ENCODE results near the gene TMCO2. TPM values are rescaled to one million over a fixed set of nuclear protein-coding genes. Genes with fewer than 3 reads are reported as not detected.

Gene TMCO2
- not detected for total RNA-seq (2021; ENCODE audit: unreplicated experiment)
- polyA plus RNA-seq (2012): not detected in 2 replicates
- Bru-seq, nascent RNA: percentile 12 among the genes with signal in this experiment
- BruChase-seq, experiment 1, labeled RNA remaining after a 6-hour chase: percentile 19 among the genes with signal in this experiment
- BruChase-seq, experiment 2, labeled RNA remaining after a 2-hour chase: percentile 12 among the genes with signal in this experiment
- long read RNA-seq: 0 reads

GRCh38 chr1:40247655-40248054 is at the start of gene TMCO2:
Gene TMCO2, plus strand, starts transcription at chr1:40247937. Its CDS starts 57 bp downstream, at chr1:40247994.
- no peak within 1 kb of the TSS for H3K27ac ChIP-seq (ENCODE audit: low read depth, low read length)
- no peaks in the 10 kb centered on the region for H3K36me3 ChIP-seq (ENCODE audit: control insufficient read depth in 1 of 2, insufficient read depth in 2 of 2, low read length in 2 of 2)
- no peaks in the 10 kb centered on the region for H3K27me3 ChIP-seq (ENCODE audit: insufficient read depth, low read length)
- intact Hi-C loops (cut with micrococcal nuclease): no loop called here
- ChIA-PET RAD21 (ENCODE audit: low non-redundant PET in 1 of 2, low total read pairs in 2 of 2, uncharacterized antibody in 2 of 2, unreplicated experiment in 2 of 2) (interaction anchor here in 1 of 2 experiments (0.6 kb wide), 1 partner anchor 10 kb away, joined by 4 read pairs; no protein-coding TSS in a partner anchor), CTCF (interaction anchor here (1.5 kb wide), 1 partner anchor 10 kb away, joined by 3 read pairs; the partner anchor contains the start of gene ZMPSTE24), POLR2A (no interaction called here)
- H3K4me3 ChIP-seq (replicated peaks in 1 of 2; ENCODE audit: low read depth in 1 of 2, low read length in 2 of 2): no peak within 1 kb of the TSS
- H3K9me3 ChIP-seq (ENCODE audit: control insufficient read depth in 1 of 2, insufficient read depth in 1 of 2, low read depth in 1 of 2, low read length in 2 of 2): no peaks in the 10 kb centered on the region
- ATAC-seq (no peak), DNase-seq (ENCODE audit: low read depth, low spot score) (no peak)
- no peaks in the 10 kb centered on the region for H3K79me2 ChIP-seq (ENCODE audit: insufficient read depth, low read length)
- TF ChIP-seq EZH2phosphoT487 (IDR thresholded peaks at IDR 0.05; ENCODE audit: borderline replicate concordance) (no peak), RAD21 (IDR thresholded peaks at IDR 0.05; ENCODE audit: low read depth) (no peak), EZH2 (IDR thresholded peaks at IDR 0.05) (no peak), ZNF274 (IDR thresholded peaks at IDR 0.05; ENCODE audit: low read depth, low read length) (no peak), CEBPB (IDR thresholded peaks at IDR 0.05; ENCODE audit: low read depth) (no peak)
- H3K4me1 ChIP-seq (ENCODE audit: control insufficient read depth in 1 of 2, insufficient read depth in 2 of 2, low read length in 2 of 2): peaks cover 3 to 23% of the 10 kb centered on the region in 2 experiments
- no peak within 1 kb of the TSS for H2AFZ ChIP-seq (ENCODE audit: low read depth, low read length, poor library complexity, severe bottlenecking)
- BruUV-seq (replicated peaks): no TSS peak
- no peak within 1 kb of the TSS for H3K4me2 ChIP-seq (ENCODE audit: low read length)
- no peak within 1 kb of the TSS for H3K9ac ChIP-seq (ENCODE audit: low read length)
- H4K20me1 ChIP-seq (ENCODE audit: insufficient read depth): no peaks in the 10 kb centered on the region
- no peaks in the 10 kb centered on the region for H3K9me2 ChIP-seq (ENCODE audit: insufficient read depth)

GRCh38 chr1:40199126-40199525 is 48.6 kb upstream of the TMCO2 start:
- Histone ChIP-seq H3K9me2 (ENCODE audit: insufficient read depth) (no peaks in the 10 kb centered on the region), H3K27ac (ENCODE audit: low read depth, low read length) (no peak overlapping the region), H3K4me2 (ENCODE audit: low read length) (no peak overlapping the region), H3K4me3 (replicated peaks in 1 of 2; ENCODE audit: low read depth in 1 of 2, low read length in 2 of 2) (no peak overlapping the region), H2AFZ (ENCODE audit: low read depth, low read length, poor library complexity, severe bottlenecking) (no peak overlapping the region), H4K20me1 (ENCODE audit: insufficient read depth) (no peaks in the 10 kb centered on the region), H3K27me3 (ENCODE audit: insufficient read depth, low read length) (no peaks in the 10 kb centered on the region), H3K79me2 (ENCODE audit: insufficient read depth, low read length) (peaks cover 11% of the 10 kb centered on the region), H3K36me3 (ENCODE audit: control insufficient read depth in 1 of 2, insufficient read depth in 2 of 2, low read length in 2 of 2) (peaks cover 6 to 12% of the 10 kb centered on the region in 2 experiments; a peak in 2 of 4 replicates), H3K4me1 (ENCODE audit: control insufficient read depth in 1 of 2, insufficient read depth in 2 of 2, low read length in 2 of 2) (no peaks in the 10 kb centered on the region), H3K9ac (ENCODE audit: low read length) (no peak overlapping the region), H3K9me3 (ENCODE audit: control insufficient read depth in 1 of 2, insufficient read depth in 1 of 2, low read depth in 1 of 2, low read length in 2 of 2) (no peaks in the 10 kb centered on the region)
- DNase-seq (ENCODE audit: low read depth, low spot score): no peak
- TF ChIP-seq ZNF274 (IDR thresholded peaks at IDR 0.05; ENCODE audit: low read depth, low read length): no peak
- no peak for TF ChIP-seq CBX3 (IDR thresholded peaks at IDR 0.05; ENCODE audit: low read depth)
- intact Hi-C loops (cut with micrococcal nuclease): no loop called here
- ChIA-PET CTCF (no interaction called here), RAD21 (ENCODE audit: low non-redundant PET in 1 of 2, low total read pairs in 2 of 2, uncharacterized antibody in 2 of 2, unreplicated experiment in 2 of 2) (no interaction called here), POLR2A (no interaction called here)
- no peak for ATAC-seq
- BruUV-seq (replicated peaks): no TSS peak
